ENCODE data around the gene KMT5B. TPM values are rescaled to one million over a fixed set of nuclear protein-coding genes. Genes with fewer than 3 reads are reported as not detected.

Gene KMT5B
- total RNA-seq, 2 experiments from 2014 or later = 22.9 to 23.1 TPM

DNA sequence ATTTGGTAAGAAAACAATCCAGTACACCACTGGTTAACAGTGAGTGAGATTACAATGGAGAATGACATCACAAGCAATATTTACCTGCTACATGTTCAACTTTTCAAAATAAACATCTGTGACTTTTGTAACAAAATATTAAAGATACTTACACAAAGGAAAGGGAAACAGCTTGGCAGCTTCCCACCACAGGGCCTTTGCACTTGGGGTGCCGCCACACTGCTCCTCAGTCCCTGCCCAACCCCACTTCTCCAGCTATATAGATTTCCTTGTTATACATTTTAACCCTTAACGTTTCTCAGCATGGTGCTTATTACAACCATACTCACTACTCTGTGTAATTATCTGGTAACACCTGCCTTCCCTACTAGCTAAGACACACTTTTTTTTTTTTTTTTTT is 10.9 kb downstream of the KMT5B start:
- Mint-ChIP-seq H3K9me3 (ENCODE audit: low read depth) (no peaks in the 10 kb centered on the region), H3K27ac (no peak overlapping the region), H3K36me3 (ENCODE audit: low read depth) (no peaks in the 10 kb centered on the region), H3K4me3 (no peak overlapping the region), H3K27me3 (no peaks in the 10 kb centered on the region), H3K4me1 (peaks cover 69% of the 10 kb centered on the region)
- ChIA-PET POLR2A (no interaction called here), CTCF (interaction anchor here (0.6 to 1.0 kb wide), 3 partner anchors 9 to 334 kb away, joined by 3 to 5 read pairs (median 3); no protein-coding TSS in a partner anchor)
- DNase-seq (no peak), ATAC-seq (no peak)
- intact Hi-C loops (cut with DNase I, micrococcal nuclease) = loop anchor here in 1 of 2 experiments (10.0 kb wide), 1 partner anchor 197 kb away; the partner anchor contains the start of gene UNC93B1

DNA sequence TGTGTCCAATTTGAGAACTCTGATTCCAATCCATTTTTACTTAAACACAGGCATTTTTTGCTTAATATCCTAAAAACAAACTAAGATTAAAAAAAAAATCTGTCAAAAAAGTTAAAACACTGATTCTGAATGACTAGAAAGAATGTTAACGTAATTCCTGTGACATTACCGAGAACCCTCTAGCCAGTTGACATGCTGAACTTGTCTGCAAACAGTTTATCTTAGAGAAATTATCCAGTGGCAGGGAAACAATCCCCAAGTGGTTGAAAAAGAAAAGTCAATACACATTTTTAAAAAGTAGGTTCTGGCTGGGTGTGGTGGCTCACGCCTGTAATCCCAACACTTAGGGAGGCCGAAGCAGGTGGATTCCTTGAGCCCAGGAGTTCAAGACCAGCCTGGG is 11.6 kb downstream of the KMT5B start:
- intact Hi-C loops (cut with DNase I, micrococcal nuclease) = loop anchor here in 1 of 2 experiments (10.0 kb wide), 1 partner anchor 197 kb away; the partner anchor contains the start of gene UNC93B1
- ChIA-PET CTCF (no interaction called here), POLR2A (no interaction called here)
- DNase-seq (no peak), ATAC-seq (no peak)
- peaks cover 67% of the 10 kb centered on the region for H3K4me1 Mint-ChIP-seq
- H3K9me3 Mint-ChIP-seq (ENCODE audit: low read depth) = no peaks in the 10 kb centered on the region
- H3K27me3 Mint-ChIP-seq = no peaks in the 10 kb centered on the region
- no peak overlapping the region for H3K27ac Mint-ChIP-seq
- no peak overlapping the region for H3K4me3 Mint-ChIP-seq
- H3K36me3 Mint-ChIP-seq (ENCODE audit: low read depth) = no peaks in the 10 kb centered on the region

DNA sequence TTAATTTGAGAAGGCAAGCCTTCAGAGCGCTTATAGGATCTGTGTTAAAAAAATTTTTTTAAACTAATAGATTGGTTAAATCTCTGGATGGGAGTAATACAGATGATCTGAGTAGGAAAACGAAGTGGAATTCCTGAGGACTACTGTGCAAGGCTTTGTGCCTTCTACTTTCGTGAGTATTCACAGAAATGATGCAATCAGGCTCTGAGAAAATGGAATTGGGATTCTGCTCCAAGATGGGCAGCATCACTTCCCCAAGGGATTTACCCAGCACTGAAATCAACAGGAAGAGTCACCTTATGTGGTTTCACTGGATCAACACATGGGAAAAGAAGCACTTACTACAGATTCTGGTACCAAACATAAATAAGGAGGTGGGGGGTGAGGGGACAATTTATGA is 12.5 kb downstream of the KMT5B start:
- intact Hi-C loops (cut with DNase I, micrococcal nuclease) = loop anchor here in 1 of 2 experiments (10.0 kb wide), 1 partner anchor 196 kb away; the partner anchor contains the start of gene UNC93B1
- no peak overlapping the region for H3K27ac Mint-ChIP-seq
- no peaks in the 10 kb centered on the region for H3K9me3 Mint-ChIP-seq (ENCODE audit: low read depth)
- DNase-seq = no peak
- H3K4me1 Mint-ChIP-seq = peaks cover 66% of the 10 kb centered on the region
- ChIA-PET POLR2A (no interaction called here), CTCF (no interaction called here)
- no peaks in the 10 kb centered on the region for H3K36me3 Mint-ChIP-seq (ENCODE audit: low read depth)
- no peak for ATAC-seq
- H3K27me3 Mint-ChIP-seq = no peaks in the 10 kb centered on the region
- no peak overlapping the region for H3K4me3 Mint-ChIP-seq

DNA sequence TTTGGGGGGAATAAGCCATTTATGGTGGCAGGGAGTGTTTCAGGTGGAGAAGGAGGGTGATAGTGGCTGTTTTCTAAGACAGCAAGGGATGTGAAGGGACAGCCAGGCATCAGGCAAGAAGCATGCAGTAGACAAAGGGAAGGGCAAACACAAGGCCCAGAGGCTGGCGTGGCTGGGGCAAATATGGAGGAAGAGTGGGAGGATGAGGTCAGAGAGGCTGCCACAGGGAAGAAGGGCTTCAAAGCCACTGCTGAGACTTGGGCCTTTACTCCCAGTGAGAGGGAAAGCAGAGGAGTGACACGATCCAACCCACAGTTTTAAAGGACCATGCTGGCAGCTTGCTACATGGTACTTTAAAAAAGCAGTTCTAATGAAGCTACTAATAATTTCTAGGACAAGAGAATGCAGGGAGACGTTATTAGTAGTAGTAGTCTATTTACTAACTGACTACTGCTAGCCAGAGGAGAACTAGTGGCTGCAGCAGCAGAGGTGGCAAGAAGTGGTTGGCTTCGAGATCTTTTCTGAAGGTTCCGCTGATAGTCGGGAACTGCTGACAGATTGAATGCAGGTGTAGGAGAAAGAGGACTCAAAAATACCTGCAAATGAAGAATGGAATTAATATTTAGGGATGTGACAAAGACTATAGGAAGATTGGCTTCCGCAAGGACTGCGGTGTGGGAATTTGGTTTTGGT is 13.7 kb downstream of the KMT5B start:
- CTCF ChIA-PET = interaction anchor here (0.6 to 1.4 kb wide), 2 partner anchors 9 to 15 kb away, joined by 3 to 4 read pairs; no protein-coding TSS in a partner anchor
- H3K27me3 Mint-ChIP-seq = no peaks in the 10 kb centered on the region
- no peak for DNase-seq
- peaks cover 68% of the 10 kb centered on the region for H3K4me1 Mint-ChIP-seq
- no peaks in the 10 kb centered on the region for H3K36me3 Mint-ChIP-seq (ENCODE audit: low read depth)
- ATAC-seq = no peak
- H3K4me3 Mint-ChIP-seq = no peak overlapping the region
- intact Hi-C loops (cut with DNase I, micrococcal nuclease) = no loop called here
- POLR2A ChIA-PET = no interaction called here
- H3K27ac Mint-ChIP-seq = no peak overlapping the region
- no peaks in the 10 kb centered on the region for H3K9me3 Mint-ChIP-seq (ENCODE audit: low read depth)

DNA sequence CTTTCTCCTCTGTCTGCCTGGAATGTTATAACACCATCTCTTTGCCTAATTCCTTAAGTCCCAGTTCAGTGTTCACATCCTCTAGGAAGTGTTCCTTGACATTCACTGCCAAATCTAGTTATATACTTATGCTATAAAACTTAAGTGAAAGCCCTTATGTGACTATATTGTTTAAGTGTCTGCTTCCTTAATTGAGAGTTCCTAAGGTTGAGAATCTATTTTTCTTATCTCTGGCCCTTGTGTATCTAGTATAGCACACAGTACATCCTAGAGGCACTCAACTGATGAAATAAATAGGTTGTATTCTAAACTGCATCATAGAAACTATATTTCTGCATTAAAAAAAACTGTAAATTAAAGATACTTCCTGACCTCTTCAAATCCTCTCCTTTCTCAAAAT is 16.9 kb downstream of the KMT5B start:
- no peak overlapping the region for H3K4me3 Mint-ChIP-seq
- H3K27ac Mint-ChIP-seq = no peak overlapping the region
- DNase-seq = no peak
- no peak for ATAC-seq
- intact Hi-C loops (cut with DNase I, micrococcal nuclease) = no loop called here
- H3K27me3 Mint-ChIP-seq = no peaks in the 10 kb centered on the region
- POLR2A ChIA-PET = no interaction called here
- H3K36me3 Mint-ChIP-seq (ENCODE audit: low read depth) = no peaks in the 10 kb centered on the region
- H3K4me1 Mint-ChIP-seq = peaks cover 74% of the 10 kb centered on the region
- CTCF ChIA-PET = interaction anchor here (6.3 kb wide), 1 partner anchor 13 kb away, joined by 27 read pairs; no protein-coding TSS in a partner anchor
- no peaks in the 10 kb centered on the region for H3K9me3 Mint-ChIP-seq (ENCODE audit: low read depth)

DNA sequence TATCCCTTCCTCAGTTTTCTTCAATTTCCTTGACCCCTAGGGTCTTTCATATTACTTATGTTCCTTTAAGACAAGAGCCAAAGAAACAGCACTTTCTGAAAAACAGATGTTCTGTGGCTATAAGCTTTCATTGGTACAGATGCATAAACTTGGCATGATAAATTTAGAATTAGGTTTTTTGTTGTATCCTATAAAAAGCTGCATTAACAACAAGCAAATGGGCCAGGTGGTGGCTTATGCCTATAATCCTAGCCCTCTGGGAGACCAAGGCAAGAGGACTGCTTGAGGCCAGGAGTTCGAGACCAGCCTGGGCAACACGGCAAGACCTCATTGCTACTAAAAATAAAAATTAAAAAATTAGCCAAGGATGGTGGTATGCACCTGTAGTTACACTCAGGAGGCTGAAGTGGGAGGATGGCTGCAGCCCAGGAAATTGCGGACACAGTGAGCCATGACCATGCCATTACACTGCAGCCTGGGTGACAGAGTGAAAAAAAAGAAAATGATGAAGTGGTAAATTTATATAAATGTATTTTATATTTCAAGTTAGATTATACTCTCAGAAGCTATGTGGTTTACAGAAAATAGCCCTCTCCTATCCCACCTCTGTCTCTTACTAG is 18.3 kb downstream of the KMT5B start:
- no peaks in the 10 kb centered on the region for H3K27me3 Mint-ChIP-seq
- DNase-seq (no peak), ATAC-seq (no peak)
- no peaks in the 10 kb centered on the region for H3K36me3 Mint-ChIP-seq (ENCODE audit: low read depth)
- intact Hi-C loops (cut with DNase I, micrococcal nuclease) = no loop called here
- H3K4me1 Mint-ChIP-seq = peaks cover 64% of the 10 kb centered on the region
- no peak overlapping the region for H3K27ac Mint-ChIP-seq
- H3K9me3 Mint-ChIP-seq (ENCODE audit: low read depth) = no peaks in the 10 kb centered on the region
- CTCF ChIA-PET = interaction anchor here (1.2 to 6.3 kb wide), 5 partner anchors 9 to 17 kb away, joined by 3 to 27 read pairs (median 6); no protein-coding TSS in a partner anchor
- no peak overlapping the region for H3K4me3 Mint-ChIP-seq
- POLR2A ChIA-PET = no interaction called here

DNA sequence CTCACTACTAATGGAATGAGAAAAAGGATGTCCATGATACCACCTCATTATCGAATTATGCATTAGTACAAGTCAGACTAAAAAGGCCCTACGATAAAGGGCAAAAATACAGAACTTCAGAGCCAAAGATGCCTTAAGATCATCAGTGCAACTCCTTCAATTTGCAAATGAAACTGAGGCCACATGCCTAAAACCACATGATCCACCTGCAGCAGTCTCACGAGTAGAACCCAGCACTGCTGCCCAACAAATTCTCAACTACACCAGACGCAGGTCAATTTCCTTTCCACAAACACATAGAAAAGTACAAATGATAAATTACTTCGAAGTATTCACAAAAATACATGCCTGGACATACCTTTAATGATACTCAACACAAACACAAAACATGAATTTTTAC is 20.1 kb downstream of the KMT5B start:
- Mint-ChIP-seq H3K27ac (no peak overlapping the region), H3K4me1 (peaks cover 54% of the 10 kb centered on the region), H3K9me3 (ENCODE audit: low read depth) (no peaks in the 10 kb centered on the region), H3K27me3 (no peaks in the 10 kb centered on the region), H3K36me3 (ENCODE audit: low read depth) (no peaks in the 10 kb centered on the region), H3K4me3 (no peak overlapping the region)
- no peak for DNase-seq
- intact Hi-C loops (cut with DNase I, micrococcal nuclease) = no loop called here
- CTCF ChIA-PET = interaction anchor here (0.9 to 6.3 kb wide), 3 partner anchors 11 to 16 kb away, joined by 4 to 27 read pairs (median 17); no protein-coding TSS in a partner anchor
- ATAC-seq = no peak
- POLR2A ChIA-PET = no interaction called here

DNA sequence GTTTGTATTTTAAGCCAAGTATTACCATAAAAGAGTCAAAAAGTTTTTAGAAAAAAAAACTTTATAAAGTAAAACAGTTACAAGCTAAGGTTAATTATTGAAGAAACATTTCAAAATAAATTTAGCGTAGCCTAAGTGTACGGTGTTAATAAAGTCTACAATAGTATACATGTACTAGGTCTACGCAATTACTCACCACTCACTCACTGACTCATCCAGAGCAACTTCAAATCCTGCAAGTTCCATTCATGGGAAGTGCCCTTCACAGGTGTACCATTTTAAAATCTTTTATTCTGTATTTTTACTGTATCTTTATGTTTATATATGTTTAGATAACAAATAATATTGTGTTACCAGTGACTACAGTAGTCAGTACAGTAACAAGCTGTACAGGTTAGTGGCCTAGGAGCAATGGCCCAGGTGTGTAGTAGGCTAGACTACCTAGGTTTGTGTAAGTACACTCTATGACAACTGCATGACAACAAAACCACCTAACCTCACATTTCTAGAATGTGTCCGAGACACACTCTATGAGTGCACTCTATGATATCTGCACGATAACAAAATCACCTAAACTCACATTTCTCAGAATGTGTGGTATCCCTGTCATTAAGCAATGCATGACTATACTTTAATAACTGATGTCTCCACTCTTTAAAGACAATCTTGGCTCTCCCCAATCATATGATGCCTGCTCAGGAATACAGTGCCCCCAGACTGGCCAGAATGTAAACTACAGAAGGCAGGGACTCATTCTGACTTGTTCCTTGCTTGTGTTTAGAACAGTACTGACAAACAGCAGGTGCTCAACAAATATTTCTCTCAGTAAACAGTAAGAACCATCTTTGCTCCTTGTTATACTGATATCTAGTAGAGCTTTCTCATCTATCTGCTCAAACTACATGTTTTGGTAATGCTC is 21.2 kb downstream of the KMT5B start:
- H3K4me1 Mint-ChIP-seq = peaks cover 49% of the 10 kb centered on the region
- no peaks in the 10 kb centered on the region for H3K9me3 Mint-ChIP-seq (ENCODE audit: low read depth)
- H3K4me3 Mint-ChIP-seq = no peak overlapping the region
- peak overlapping the region; percentile 64 for H3K27ac Mint-ChIP-seq
- POLR2A ChIA-PET = no interaction called here
- ATAC-seq (peak; percentile 80), DNase-seq (no peak)
- H3K27me3 Mint-ChIP-seq = no peaks in the 10 kb centered on the region
- no peaks in the 10 kb centered on the region for H3K36me3 Mint-ChIP-seq (ENCODE audit: low read depth)
- CTCF ChIA-PET = interaction anchor here (1.3 to 6.3 kb wide), 5 partner anchors 12 to 20 kb away, joined by 3 to 27 read pairs (median 5); no protein-coding TSS in a partner anchor
- intact Hi-C loops (cut with DNase I, micrococcal nuclease) = no loop called here

DNA sequence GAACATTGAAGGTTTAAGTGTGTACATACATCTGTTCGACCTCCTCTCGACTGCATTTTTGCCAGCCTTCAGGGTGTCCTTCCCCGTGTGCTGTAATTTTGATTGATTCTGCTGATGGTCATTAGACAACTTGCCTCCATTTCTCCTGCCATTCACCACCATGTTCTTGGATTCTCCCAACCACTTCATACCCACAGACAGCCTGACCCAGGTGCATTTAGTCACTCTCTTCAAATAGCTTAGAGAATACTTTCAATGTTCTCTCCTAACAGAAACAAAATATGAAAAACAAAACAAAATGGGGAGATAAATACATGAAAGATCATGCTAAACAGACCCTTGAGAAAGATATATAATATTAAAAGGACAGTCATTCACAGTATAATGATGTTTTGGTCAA is 23.2 kb downstream of the KMT5B start:
- no peak overlapping the region for H3K4me3 Mint-ChIP-seq
- H3K9me3 Mint-ChIP-seq (ENCODE audit: low read depth) = no peaks in the 10 kb centered on the region
- ATAC-seq (no peak), DNase-seq (no peak)
- peaks cover 34% of the 10 kb centered on the region for H3K4me1 Mint-ChIP-seq
- POLR2A ChIA-PET = interaction anchor here (0.6 kb wide), 1 partner anchor 21 kb away, joined by 3 read pairs; no protein-coding TSS in a partner anchor
- H3K27me3 Mint-ChIP-seq = no peaks in the 10 kb centered on the region
- H3K27ac Mint-ChIP-seq = no peak overlapping the region
- intact Hi-C loops (cut with DNase I, micrococcal nuclease) = no loop called here
- CTCF ChIA-PET = interaction anchor here (1.5 to 6.3 kb wide), 3 partner anchors 14 to 21 kb away, joined by 3 to 27 read pairs (median 4); no protein-coding TSS in a partner anchor
- H3K36me3 Mint-ChIP-seq (ENCODE audit: low read depth) = peaks cover 4% of the 10 kb centered on the region

DNA sequence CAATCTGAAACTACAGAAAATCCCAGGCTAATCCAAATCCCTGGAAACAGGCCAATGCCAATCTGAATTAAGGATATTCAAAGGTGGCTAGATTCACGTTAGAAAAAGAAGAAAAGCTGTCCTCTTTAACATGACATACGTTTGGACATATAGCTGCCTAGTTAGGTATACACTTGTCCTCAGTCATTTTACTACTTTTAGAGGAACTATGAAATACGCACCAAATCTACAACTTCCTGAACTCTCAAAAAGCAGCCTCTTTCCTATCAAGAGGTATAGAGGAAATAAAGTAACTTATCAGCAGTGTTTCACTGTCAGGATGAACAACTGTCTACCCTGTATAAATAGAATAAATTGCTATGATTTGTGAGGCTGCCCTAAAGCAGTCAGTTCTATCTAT is 24.0 kb downstream of the KMT5B start:
- H3K4me3 Mint-ChIP-seq = no peak overlapping the region
- peaks cover 8% of the 10 kb centered on the region for H3K36me3 Mint-ChIP-seq (ENCODE audit: low read depth)
- CTCF ChIA-PET = interaction anchor here (0.6 to 2.0 kb wide), 2 partner anchors 15 to 1405 kb away, joined by 3 to 4 read pairs; no protein-coding TSS in a partner anchor
- intact Hi-C loops (cut with DNase I, micrococcal nuclease) = no loop called here
- DNase-seq = no peak
- H3K4me1 Mint-ChIP-seq = peaks cover 28% of the 10 kb centered on the region
- H3K9me3 Mint-ChIP-seq (ENCODE audit: low read depth) = no peaks in the 10 kb centered on the region
- POLR2A ChIA-PET = no interaction called here
- H3K27me3 Mint-ChIP-seq = no peaks in the 10 kb centered on the region
- H3K27ac Mint-ChIP-seq = no peak overlapping the region
- ATAC-seq = no peak

DNA sequence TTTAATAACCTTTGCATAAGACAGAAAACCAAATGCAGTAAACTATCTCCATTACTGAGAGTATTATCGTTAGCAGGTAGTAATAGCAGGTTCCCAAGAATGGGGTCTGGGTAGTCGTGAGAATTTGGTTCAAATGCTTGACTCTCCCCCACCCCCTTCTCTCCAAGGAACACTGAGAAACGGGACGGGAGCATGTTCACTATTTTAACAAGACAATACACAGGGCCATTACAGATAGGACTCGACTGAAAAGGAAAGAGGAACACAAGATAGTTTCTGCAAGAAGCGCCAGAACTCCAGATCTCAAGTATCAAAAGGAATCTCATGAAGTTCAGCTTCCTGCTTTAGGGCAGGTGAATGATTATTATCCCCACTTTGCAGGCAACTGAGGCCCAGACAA is 27.0 kb downstream of the KMT5B start:
- ATAC-seq = no peak
- H3K27ac Mint-ChIP-seq = no peak overlapping the region
- no peaks in the 10 kb centered on the region for H3K27me3 Mint-ChIP-seq
- ChIA-PET POLR2A (no interaction called here), CTCF (interaction anchor here (1.5 kb wide), 1 partner anchor 19 kb away, joined by 4 read pairs; no protein-coding TSS in a partner anchor)
- no peak for DNase-seq
- no peak overlapping the region for H3K4me3 Mint-ChIP-seq
- H3K4me1 Mint-ChIP-seq = peaks cover 6% of the 10 kb centered on the region
- intact Hi-C loops (cut with DNase I, micrococcal nuclease) = no loop called here
- H3K9me3 Mint-ChIP-seq (ENCODE audit: low read depth) = no peaks in the 10 kb centered on the region
- peaks cover 18% of the 10 kb centered on the region for H3K36me3 Mint-ChIP-seq (ENCODE audit: low read depth)
